Endometrial microvascular endothelial cells (primary cell): ENCODE results near the gene OLFM1. TPM values are rescaled to one million over a fixed set of nuclear protein-coding genes. Genes with fewer than 3 reads are reported as not detected.
"Not testable (repeated sequence)": the region's sequence is repeated elsewhere in the genome, so short reads cannot be mapped to it uniquely, and the experiment has no call there.

Source experiments
- in situ Hi-C: cut with HindIII; loops from 2 replicates; pipeline ENCODE4 v1.10.0; 2017; ENCODE audit warnings: low sequenced_read_pairs, low pct_unique_long_range_greater_than_20kb; ENCODE audit errors: inconsistent ontology term
- total RNA-seq: library from RNA; depleted of rRNA; stranded (reverse); fragments of >200 nt; gene quantifications from one replicate; pipeline ENCODE4 v1.2.3, GENCODE V29; 2015; ENCODE audit errors: inconsistent ontology term

Gene OLFM1
- total RNA-seq, 1 donor from 2014 or later = not detected

DNA sequence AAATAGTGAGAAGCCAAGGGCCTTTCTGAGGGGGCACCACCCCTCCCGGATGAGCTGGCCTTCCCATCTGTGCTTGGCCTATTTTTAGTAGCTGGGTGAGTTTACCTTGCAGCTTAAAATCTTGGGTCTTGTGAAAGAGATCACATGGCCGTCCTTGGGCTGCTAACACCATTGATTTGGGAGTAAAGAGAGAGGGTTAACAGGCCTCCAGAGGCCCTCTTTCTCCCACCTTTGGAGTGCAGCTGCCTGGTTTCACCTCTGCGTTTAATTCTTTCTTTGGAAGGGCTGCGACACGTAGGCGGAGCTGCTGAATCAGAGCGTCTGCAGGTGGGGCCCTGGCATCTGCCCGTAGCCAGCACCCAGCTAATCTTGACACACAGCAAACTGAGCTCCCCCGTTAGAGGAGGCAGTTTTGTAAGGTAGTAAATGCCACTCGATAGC lies 12.8 kb downstream of the OLFM1 start:
- in situ Hi-C loops = no loop called here

DNA sequence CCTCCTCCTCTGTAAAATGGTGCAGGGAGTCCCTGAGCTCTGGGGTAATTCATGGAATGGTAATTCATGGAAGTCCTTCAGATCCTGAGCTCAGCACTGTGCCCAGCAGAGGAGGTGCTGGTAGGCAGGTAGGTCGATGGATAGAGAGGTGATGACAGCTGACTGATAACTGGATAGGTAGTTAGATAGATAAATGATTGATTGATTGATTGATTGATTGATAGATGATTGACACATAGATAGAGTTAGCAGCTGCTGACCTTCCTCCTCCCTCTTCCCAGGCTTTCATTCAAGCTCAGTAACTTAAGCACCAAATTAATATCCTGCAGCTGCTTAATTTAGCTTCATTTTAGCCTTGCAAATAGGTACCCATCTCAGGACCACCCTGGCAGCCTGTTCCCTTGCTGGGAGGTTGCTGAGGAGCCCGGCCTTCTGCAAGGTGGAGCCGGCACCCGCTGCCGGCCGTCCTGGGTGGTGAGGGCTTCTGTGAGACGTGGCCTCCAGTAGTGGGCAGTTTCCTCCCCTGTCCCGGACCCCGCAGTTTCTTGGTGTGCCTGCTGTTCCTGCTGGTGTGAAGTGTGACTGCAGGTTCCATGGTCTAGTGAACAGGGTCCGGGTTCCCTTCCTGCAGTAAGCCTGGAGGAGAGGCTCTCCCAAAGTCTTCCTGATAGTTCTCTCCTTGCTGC lies 13.4 kb downstream of the OLFM1 start:
- in situ Hi-C loops = no loop called here

DNA sequence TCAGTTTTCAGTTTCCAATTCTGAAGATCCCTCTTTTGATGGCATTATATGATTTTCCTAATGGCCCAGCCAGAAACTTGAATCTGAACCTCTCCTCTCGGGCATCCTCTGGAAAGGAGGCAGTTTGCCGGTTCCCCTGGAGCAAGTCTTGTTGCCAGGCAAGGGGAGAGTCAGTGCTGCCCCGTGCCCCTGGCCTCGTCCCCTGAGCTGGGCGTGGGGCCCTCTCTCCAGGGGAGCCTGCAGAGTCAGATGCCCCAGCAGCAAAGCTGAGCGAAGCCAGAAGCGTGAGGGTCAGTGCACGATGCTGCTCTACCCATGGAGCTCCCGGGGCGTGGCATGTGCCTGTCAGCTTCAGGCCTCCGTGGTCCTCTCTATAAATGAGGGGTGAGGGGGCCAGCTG lies 14.0 kb downstream of the OLFM1 start:
- in situ Hi-C loops = no loop called here

DNA sequence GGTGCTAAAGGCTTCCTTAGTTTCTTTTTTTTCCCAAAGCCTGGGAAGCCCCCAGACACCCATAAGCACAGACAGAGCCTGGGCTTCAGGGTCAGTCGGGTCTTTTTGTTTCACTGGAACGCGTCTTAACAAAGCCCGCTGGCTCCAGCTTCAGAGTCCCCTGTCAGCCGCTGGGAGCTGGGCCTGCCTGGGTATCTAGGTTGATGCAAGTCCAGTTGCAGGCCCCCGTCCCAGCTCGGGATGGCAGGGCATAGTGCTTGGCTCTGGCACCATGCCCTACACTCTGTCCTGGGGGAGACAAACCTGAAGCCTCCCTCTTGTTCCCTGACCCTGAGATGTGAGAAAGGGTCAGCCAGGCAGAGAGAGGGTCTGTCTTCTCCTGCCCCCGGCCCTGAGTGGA lies 14.5 kb downstream of the OLFM1 start:
- in situ Hi-C loops = no loop called here

DNA sequence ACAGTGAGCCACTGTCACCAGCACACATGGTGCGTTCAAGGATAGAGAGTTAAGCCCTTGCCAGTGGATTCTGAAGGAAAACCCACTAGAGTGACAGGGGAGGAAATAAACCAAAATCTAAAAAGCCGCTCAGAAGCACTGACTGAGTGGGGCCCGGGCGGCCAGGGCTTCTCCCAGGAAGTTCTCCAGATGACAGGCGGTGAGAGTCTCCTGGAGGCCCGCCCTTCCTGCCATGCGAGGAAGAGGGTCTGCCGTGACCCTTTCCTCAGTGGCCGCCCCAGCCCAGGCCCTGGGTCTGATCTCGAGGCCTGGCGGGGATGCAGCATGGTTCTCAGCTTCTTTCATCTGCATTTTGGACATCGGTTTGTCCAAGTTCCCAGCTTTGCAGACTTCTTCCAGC lies 14.9 kb downstream of the OLFM1 start:
- in situ Hi-C loops = no loop called here

DNA sequence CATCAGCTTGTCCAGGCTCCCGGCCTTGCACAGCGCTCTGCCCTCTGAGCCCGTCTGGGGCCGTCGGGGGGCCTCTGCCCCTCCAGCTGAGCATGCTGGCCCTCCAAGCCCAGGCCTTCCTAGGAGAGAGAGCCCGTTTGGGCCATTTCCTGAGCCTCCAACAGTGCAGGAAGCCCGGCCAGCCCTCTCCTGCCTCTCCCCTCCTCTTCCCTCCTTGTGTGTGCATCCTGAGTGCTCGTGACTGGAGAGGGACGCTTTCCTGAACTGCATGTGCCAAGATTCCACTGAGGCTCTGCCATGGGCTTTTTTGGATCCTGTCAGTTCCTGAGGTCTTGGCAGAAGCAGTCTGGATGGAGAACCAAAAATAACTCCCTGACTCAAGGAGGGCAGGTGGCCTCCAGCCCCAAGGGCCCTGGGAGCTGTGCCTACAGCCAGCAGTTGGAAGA lies 15.6 kb downstream of the OLFM1 start:
- in situ Hi-C loops = no loop called here

DNA sequence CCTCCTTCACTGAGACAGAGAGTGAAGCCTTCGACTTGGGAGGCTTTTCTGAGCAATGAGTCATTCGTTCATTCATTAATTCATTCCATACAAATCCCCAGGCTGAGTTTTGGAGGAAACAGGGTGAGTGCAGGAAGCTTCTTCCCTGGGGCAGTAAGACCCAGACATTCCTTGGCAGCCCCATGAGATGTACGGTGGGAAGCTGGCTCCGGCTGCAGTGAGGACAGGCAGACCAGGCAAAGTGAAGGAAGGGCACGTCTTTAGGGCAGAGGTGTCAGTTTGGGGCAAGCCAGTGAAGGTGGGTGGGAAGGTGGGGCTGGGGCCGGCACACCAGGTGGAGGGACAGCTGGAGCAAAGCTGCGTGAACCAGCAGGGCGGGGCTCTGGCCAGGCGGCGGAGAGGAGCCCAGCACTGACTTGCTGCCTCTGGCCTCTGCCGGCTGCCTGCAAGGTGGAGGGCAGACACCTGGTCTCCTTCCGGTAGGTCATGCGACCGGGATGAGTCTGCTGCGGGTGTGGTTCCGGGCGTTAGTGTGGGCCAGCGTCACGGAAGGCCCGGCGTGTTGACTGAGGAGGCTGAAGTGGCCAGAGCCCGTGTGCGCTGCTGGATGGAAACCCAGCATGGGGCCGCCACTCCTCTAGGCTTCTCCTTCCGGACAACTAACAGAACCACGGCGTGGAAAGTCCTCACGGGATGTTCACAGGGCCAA lies 16.6 kb downstream of the OLFM1 start:
- in situ Hi-C loops = no loop called here

DNA sequence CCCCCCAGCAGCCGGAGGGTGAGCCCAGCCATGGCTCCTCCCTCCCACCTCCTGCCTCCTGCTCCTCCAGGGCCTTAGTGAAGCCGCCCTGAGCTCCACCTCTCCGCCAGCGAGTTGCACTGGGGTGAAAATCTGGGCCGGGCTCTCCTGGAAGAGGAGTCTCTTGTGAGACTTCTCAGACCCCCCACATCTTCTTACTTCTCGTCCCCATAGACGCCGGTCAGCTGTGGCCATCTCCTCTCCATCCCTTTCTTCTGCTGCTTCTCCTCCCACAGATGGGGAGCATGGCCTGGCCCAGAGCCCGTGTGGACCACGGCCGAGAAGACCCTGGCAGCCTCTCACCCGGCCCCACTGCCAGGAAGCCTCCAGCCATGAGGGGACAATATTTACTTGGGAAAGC lies 17.3 kb downstream of the OLFM1 start:
- in situ Hi-C loops = no loop called here

DNA sequence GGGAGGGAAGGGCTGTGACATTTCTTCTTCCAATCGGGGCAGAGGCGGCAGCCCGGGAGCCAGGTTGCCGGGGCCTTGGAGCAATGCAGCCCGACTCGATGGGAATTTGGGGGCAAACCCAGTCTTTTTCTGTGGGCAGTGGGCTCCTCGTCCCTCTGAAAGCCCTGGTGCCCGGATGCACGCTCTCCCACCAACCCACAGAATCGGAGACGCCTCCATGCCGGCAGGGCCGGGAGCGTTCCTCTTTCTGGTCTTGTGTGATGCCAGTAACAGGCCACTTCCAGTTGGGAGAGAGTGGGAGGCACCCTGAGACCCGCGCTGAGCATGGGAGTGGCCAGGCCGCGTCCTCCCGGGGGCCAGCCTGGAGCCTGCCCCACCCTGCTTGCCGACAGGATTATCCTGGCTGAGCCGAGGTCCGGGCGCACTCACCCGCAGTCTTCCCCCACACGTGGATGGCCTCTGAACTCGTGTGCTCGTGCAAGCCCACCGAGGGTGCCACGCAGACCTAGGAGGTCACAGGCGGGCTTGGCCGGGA lies 17.8 kb downstream of the OLFM1 start:
- in situ Hi-C loops = no loop called here

DNA sequence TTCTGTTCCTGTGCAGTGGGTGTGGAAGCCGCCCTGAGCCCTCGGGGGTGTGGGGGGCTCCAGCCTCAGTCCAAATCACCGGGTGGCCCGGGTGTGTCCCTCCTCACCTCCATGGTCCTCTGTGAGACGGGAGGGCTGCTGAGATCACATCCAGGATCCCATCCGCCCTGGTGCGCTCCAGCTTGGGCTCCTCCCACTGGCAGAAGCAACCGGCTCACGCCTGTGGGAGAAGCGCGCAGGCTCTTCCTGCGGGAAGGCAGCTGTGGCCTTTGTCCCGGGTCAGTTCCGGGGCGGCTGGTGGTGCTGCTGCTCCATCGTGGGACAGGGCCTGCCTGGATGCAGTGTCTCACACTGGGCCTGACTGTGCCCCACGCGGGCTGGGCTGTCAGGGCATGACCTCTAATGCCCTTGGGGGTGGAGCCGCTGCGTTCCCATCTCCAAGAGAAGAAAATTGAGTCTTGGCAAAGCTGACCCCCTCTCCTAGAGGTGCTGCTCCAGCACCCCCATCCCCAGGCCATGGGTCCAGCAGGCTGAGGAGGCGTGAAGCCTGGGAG lies 18.5 kb downstream of the OLFM1 start:
- in situ Hi-C loops = no loop called here

DNA sequence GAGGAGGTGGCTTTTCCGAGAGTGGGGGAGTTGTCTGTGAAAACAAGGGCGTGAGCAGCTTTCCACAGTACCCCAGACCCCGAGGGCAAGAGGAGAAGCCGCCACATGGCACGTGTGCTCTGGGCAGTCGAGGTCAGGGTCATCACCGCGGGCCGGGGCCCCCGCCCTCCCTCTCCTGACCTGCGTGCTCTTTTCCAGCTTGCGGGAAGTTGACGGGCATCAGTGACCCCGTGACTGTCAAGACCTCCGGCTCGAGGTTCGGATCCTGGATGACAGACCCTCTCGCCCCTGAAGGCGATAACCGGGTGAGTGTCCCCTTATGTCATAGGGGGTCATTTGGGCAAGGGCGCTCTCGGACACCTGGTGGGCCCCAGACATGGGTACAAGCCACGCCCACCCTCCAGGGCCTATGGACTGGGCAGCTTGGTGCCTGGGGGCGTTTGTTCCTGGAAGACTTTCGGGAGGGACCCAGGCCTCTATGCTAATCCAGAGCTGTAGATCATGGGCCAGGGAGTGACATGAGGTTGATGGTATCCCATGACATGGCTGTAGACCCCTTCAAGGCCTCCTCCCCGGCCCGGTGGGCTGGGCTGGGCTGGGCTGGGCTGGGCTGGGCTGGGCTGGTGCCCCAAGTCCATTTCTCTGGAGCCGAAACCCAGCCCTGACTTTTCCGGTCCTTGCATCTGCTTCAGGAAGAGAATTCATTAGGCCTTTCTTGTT lies 19.2 kb downstream of the OLFM1 start:
- in situ Hi-C loops = no loop called here

DNA sequence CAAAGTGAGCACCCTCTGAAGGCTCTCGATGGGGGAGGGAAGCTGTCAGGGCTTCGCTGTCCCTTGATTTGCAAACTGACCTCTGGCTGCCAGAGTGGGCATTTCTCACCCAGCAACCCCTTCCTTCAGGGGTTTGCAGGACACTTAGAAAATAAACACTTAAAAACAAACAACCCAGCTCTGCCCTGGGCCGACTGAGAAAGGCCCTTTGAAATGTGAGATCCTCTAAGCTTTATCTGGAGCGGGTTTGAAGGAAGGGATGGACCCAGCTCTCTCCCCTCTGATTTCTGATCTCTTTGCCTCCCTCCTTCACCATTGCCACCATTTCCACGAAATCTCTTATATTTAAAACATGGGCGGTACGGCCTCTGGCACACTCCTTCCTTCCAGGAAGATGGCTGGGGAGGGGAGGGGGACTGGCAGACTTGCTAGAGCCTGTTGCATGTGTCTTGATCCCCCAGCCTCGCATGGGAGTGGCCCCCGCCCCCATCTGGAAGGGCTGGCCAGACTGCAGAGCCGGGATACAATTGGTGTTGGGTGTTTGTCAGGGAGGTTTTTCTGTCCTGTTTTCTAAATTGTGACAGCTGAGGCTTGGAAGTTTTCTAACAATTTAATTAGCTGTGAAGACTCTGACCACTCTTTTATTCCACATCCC lies 20.2 kb downstream of the OLFM1 start:
- in situ Hi-C loops = no loop called here

DNA sequence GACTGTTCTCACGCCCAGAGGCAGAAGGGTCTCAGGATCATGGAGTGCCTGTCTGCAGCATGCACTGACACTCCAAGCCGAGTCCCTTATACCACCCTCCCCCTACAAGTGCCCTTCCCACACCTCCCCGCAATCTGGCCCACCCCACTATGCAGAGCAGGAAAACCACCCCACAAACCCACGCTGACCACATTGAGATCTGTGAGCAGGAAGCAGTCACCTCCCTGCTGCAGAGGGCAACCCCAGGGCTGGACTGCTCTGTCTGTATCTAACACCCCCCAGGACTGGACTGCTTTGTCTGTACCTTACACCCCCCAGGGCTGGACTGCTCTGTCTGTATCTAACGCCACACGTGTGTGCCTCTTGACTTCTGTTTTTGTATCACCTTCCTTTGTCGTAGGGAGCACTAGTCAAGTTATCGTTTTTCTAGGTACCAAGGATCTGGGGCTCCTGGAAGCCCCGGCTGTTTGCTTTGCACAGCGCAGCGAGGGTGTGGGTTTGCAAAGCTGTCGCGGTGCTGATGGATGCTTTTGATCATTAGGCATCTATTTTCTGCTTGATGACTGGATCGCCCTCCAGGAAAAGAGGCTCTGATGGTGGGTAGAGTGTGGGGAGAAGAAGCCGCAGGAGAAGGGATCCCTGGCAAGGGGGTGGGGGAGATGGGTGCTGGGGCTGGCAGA lies 21.5 kb downstream of the OLFM1 start:
- in situ Hi-C loops = no loop called here

DNA sequence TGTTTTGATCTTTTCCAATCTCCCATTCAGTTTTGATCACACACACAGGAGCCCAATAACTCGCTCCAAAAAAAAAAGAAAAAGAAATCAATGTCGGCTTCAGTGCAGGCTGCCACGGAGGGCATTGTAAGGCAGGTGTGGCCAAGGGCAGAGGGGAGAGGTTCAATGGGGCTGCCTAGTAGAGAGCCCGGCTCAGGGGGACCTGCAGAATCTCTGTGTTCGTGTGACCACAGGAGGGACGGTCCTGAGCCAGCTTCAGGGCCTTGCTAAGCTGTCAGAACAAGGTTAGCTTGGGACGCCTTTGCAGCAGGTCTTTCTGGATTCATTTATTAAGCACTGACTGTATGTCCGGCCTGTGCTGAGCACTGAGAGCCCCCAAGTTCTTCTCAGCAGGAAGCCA lies 22.2 kb downstream of the OLFM1 start:
- in situ Hi-C loops = no loop called here

DNA sequence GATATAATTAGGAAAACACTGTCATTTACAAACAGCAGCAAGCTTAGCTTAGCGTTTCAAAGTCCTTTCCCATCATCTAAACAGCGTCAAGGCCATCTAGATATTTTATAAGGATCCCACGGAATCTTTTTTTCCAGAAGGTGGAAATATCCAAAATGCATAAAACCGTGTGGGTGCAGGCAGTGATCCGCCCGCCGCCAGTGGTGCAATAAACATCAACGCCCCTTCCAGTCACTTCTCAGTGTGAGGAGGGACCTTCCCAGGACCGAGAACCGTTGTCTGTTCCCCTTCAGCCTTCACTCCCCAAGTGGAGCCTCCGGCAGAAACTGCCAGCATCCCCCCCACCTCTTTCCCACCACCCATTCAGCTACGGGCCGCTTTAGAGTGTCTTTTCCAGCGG lies 22.9 kb downstream of the OLFM1 start:
- in situ Hi-C loops = no loop called here

DNA sequence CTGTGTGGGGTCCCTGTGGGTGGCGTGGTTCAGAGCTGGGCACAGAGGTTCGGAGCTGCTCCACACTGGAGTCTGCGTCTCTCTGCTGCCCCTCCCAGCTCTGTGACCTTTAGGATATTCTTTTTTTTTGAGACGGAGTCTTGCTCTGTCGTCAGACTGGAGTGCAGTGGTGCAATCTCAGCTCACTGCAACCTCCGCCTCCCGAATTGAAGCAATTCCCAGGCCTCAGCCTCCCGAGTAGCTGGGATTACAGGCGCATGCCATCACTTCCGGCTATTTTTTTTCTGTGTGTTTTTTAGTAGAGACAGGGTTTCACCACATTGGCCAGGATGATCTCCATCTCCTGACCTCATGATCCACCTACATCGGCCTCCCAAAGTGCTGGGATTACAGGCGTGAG lies 24.1 kb downstream of the OLFM1 start:
- in situ Hi-C loops = not testable (repeated sequence)

DNA sequence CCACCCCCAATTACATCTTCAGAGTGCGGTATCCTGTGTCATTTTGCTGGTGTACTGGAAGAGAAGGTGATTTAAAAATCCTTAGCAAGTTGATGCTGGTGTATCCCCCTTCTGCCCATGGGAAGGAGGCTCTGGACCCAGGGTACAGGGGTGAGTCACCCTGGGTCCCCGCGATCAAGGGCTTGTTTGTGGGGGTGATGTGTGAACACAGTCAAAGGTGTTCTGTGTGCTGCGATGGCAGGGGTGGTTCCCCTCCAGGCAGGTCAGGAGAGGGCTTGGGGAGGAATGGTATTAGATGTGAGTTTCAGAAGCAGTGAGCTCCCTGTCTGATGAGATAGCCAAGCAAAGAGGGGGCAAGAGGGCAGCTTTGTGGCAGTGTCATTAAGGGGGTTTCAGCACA lies 28.9 kb downstream of the OLFM1 start:
- in situ Hi-C loops = no loop called here

DNA sequence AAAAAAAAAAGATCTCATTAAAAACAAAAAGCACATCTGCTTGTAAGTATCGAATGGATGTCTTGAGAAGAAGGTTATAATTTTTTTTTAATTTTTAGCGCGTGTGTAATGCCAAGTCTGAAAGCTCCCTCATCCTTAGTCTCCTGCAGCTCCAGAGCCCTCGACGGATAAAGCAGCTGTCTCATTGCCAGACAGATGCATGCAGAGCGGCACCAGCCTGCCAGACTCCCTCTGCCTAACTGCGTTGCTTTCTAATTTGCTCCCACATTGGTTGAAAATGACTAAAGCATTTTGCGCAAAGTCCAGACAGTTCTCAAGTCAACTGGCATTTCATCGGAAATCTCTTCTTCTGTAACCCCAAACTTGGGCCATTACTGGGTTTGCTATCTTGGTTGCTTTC lies 29.4 kb downstream of the OLFM1 start:
- in situ Hi-C loops = no loop called here
